ENCODE data around the gene ACTR2.

The ACTR2 gene

DNA sequence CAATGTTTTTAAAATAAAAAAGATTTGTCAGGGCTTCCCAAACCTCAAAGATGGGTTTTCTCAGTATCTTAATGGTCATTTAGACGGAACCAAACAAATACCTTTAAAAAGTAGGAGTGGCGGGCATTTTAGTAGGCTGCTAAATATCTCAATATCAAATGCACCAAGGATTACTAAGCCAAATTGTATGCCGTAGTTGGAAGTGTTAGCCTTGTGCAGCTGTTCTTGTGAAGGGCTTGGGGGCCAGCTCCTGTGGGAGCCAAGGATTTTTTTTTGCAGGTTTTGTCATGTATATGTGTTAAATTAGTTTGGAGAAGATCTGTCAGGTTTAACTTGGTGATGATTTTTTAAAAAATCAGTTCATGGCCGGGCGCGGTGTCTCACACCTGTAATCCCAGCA lies 52.1 kb downstream of the ACTR2 start:
- no peak for DNase-seq (ENCODE audit: low read depth)

DNA sequence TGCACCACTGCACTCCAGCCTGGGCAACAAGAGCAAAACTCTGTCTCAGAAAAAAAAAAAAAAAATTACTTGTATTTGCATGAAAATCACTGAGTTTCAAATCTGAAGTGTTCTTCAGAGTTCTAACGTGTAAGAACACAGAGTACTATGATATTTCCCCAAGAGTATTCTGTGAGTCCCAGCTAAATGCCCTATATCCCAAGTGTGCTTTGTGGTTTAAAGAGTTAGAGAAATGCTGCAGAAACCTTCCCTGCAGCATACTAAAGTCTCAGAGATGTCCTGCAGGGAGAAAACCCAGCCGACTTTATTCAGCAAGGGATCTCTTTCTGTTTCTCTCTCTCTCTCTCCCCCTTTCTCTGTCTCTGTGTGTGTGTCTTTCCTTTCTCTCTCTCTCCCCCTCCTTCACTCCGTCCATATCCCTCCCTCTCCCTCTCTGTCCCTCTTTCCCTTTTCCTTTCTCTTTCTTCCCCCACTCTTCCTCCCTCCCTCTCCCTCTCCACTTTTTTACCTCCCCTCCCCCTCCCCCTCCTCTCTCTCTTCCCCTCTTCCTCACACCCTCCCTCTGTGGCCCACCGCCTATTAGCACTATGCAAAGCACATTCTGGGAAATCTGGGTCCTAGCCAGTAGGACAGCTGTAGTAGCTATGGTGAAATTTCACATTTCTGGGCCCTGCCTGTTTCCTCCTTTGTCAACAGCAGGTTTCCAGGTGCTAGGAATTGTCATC lies 54.2 kb downstream of the ACTR2 start:
- DNase-seq (ENCODE audit: low read depth): no peak

DNA sequence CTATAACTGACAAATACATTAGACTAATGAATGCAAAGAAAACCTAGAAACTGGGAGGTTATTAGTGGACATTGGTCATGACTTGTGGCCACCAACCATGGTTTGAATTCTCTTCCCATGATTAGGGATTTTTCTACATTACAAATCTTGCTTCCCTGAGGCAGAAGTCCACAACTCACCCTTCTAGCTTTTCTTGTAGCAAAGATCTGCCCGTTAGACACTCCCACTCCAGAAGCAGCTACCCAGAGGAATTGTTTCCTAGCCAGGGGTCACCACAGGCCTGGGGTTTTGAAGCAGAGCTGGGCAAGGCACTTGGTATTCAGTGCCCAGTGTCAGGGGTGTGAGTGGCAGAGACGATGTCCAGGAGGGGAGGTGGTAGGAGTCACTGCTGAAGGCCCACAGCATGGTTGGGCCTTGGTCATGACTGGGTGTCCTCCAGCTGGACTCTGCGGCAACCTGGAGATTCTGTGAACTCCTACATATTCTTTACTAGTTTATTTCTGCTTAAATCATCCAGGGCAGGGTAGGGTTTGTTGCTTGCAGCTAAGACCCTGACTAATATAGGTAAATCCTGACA lies 54.9 kb downstream of the ACTR2 start:
- no peak for DNase-seq (ENCODE audit: low read depth)

DNA sequence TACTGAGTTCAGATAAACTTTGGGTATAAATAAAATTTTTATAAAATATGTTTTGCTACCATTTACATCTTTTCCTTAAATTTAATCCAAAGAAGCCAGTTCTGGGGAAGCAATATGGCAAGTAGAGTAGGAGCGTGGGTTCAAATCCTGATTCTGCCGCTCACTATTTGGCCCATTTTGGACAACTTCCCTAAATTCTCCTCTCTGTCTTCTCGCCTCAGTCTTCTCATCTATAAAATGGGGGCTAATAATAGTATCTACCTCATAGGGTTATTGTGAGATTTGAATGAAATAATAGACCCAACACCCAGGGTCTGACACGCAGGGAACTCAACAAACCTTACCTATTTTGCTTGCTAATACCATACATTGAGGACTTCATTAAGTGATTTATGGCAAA lies 59.7 kb downstream of the ACTR2 start:
- no peak for DNase-seq (ENCODE audit: low read depth)

DNA sequence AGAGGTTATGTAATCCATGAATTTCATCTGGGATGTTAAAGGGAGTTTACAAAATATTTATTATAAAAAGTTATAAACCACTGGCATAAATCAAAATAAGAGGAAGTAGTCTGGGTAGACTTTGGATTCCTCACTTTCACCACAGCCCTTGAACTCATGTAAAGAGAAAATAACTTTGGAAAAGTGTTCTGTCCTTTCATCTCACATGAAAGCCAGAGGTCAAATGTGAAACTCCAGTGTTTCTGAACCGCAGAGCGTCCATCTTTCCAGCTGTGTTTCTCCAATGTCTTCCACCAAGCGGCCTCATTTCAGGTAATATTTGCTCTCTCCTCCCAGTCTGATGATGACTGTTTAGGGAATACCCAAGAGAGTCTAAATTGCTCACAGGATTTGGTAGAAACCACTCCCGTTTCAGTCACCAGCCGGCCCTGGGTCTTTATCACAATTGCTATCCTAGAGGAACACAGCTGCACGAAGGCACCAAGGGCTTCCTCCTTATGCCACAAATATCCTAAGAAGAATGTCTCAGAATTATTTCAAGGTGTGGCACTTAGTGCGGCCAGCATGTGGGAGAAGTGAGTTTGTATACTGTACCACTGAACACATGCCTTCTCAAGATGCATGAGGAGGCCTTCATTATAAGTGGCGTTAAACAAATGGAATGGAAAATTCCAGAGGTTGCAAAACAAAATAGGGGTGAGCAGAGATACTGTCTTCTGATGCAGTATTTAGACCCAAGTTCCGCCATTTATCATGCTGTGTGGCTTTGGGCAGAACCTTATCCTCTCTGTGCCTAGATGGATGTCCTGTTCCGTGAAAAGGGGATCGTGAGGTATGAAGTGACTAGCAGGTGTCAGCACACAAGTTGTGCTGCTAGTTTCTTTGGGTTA lies 63.8 kb downstream of the ACTR2 start:
- DNase-seq (ENCODE audit: low read depth): no peak

DNA sequence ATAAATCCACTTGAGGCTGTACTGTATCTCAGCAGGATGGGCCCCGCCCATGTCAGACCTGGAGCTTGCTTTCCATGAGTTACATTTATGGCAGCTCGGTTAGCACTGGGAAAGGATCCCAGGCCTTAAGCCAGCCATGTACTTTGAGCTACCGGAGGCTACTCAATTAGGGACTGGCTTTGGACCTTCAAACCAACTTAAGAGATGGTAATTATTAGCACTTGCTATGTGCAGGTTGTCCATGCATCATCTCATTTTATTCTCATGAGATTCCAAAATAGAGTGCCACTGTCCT lies 64.4 kb downstream of the ACTR2 start:
- DNase-seq (ENCODE audit: low read depth): no peak

DNA sequence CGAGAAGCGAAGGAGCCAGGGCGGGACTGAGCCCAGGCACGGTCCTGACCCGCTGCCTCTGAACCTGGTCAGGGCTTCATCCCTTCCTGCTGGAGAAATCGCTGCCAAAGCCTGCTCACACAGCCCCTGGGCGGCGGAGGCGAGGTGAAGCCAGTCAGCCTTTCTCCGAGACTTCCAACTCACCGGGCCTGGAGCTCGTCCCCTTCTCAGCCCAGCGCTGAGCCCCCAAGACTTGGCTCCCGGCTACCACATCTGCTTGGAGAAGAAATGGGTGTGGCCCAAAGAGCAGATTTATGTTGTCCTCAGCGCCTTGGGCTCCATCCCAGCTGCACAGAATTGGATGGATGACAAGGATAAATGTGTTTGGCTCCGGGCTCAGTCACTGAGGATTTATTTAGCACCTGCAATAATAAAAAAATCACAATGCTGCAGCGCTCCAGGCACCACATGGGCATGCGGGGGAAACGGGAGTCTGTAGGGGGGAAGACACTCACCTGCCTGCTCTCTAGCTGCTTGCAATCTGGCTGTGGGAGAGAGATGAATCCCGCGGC lies 64.9 kb downstream of the ACTR2 start:
- no peak for DNase-seq (ENCODE audit: low read depth)

DNA sequence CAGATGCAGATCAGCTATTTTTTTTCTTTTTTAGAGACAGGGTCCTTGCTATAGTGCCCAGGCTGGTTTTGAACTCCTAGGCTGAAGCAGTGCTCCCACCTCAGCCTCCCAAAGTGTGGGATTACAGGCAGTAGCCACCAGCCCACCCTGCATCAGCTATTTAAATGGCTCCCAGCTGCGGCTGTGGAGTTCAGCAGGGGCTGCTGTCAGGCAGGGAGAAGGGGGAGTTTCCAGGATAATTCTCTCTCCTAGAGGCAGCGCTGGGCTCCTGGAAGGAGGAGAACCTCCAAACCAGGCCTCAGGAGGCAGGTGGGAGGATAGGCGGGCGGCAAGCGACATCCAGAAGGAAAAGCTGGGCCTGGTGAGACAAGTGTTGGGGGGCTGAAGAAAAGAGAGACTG lies 65.7 kb downstream of the ACTR2 start:
- DNase-seq (ENCODE audit: low read depth): no peak

DNA sequence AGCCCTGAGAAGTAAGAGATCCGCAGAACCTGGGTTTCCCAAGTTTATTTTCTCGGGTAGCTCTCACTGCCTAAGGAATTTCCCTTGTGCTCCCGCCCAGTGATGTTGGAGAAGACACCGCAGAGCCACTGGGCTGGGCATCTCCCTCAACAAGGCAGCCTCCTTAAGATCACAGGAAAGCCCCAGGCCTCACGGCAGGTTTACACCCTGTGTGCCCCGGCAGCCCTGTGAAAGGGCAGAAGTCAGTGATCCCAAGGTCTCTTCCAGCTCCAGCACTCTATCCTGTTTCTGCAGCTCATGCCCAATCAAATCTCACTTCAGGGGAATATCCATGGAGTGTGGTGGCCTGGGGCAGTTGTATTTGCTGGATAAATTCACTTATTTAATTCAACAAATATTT lies 66.5 kb downstream of the ACTR2 start:
- DNase-seq (ENCODE audit: low read depth): no peak

DNA sequence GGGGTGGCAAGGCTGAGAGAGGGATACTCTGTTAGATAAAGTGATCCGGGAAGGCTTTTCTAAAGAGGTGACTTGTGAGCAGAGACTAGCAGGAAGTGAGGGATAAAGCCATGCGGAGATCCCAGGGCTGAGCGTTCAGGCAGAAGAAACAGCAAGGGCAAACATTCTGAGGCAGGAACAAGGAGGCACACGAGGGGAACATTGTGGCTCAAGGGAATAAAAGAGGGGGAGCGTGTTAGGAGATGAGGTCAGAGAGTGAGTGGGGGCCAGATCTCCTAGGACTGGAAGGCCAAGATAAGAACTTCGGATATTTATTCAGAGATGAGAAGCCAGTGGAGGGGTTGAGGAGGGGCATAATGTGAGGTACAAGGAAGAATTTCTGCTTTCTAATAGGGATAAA lies 67.1 kb downstream of the ACTR2 start:
- no peak for DNase-seq (ENCODE audit: low read depth)

DNA sequence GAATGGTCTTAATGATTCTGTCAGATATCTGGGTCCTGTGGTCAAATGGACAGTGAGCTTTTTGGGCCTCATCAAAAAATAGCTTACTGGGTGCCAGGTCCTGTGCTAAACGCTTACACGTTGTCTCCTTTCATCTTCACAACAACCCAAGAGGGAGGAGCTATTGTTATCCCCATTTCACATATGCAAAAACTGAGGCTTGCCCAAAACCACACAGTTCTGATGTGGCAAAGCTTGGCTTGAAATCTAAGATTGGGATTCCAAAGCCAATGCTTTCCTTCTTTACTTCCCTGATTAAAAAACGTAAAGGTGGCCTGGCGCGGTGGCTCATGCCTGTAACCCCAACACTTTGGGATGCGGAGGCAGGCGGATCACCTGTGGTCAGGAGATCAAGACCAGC lies 69.3 kb downstream of the ACTR2 start:
- DNase-seq (ENCODE audit: low read depth): no peak

DNA sequence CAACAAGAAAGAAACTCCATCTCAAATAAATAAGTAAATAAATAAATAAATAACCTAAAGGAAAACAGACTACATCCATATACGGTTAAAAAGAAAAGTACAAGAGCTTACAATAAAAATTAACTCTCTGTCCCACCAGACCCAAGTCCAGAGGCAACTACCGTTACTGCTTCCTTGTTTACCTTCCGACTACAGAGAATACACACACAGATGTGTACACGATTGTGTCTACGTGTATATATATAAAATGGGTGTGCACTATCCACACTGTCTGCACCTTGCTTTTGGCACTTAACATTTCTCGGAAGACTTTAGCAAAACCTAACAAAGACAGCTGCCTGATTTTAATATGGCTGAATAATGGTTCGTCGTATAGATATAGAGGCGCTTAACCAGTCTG lies 69.9 kb downstream of the ACTR2 start:
- DNase-seq (ENCODE audit: low read depth): no peak

DNA sequence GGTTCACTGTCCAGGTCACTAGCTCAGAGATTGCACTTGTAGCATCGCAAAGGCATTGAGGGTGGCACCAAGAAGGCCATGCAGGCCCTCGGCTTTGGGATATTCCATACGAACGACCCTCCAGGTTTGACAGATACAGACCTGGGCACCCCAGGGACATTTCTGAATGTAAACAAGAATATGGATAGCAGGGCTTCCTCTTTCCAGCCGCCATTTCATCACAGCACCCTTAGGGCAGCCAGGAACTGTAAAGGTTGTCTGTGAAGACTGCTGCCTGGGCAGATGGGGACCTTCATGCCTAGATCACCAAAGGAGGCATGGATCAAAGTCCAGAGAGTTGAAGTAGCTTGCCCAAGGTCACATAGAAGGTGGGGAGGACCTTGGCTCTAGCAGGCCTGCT lies 70.5 kb downstream of the ACTR2 start:
- DNase-seq (ENCODE audit: low read depth): no peak

DNA sequence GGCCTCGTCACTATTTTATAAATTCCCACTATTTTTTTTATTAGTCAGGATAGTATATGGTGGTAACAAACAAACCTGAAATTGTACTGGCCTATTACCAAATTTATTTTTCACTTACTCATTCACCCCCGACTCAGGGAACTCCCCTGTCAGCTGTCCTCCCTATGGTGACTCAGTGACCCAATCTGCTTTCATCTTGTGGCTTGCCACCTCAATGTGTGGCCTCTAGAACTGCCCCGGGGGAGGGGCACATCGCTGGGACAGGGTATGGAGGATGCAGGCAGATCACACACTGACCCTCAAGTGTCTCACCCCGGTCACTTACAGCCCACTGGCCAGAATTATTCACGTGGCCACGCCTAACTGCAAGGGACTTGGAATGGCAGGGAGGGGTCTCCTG lies 71.6 kb downstream of the ACTR2 start:
- peak; percentile 16 for DNase-seq (ENCODE audit: low read depth)

DNA sequence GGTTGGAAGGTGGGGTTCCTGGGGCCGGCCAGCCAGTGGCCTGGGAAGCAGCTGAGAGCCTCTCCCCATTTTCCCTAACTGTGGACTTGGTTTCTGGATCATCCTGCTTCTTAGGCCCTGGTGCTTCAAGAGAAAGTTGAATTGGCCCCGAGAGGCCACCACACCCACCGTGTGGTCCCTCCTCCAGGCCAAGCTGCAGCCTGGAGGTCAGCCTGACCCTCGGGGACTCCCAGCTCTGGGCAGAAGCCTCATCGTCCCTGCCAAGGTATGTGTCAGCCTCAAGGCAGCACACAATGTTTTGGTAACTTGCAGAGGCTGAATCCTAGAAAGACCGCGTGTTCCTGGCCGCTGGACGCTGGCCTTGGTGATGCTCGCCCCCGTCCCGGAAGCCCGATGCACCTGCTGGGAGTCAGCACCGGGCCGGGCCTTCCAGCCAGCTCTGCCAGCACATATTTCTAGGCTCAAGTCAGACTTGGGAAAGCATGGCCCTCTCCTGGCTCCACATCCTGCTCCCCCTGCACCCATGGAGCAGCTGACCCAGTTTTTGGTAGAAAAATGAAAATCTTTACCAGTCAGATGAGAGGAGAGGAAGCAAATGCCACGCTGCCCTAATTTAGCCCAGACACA lies 72.6 kb downstream of the ACTR2 start:
- no peak for DNase-seq (ENCODE audit: low read depth)

DNA sequence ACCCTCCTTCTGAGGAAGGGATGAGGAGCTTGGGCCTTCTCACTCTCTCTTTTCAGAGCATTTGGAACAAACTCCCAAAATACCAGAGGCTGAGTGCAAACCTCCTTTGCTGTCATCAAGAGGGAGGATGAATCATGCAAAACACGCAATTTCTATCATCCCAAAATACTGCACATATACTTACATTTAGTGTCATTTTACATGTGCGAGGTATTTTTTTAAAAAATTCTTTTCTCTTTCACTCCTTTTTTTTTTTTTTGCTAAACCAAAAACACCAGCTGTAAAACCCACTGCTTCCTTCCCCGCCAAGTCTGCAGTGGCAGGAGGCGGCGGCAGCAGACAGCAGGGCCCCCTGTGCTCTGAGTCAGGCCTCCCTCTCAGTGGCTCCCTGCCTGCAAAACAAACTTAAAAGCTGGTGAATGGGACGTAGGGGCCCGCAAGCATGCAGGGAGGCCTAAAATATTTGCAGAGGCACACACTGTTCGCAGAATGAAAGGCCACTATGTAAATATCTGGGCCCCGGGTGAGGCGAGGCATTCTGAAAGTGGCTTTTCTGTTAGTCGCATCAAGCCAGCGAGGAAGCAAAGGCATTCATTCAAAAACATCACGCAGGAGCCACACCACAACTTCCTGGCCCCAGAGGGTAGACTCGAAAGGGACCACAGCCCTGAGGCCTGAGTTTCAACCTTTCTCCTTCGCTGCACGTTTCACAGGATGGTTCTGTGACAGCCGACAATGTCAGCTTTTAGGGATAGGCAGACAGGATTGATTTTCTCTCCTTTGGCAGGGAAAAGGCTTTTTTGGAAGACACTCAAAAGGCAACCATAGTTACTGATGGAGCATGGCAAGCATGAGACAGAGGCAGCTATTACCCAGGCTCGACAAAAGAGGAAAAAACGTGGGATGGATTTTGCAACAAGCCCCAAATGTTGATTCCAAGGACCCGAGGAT lies 73.4 kb downstream of the ACTR2 start:
- DNase-seq (ENCODE audit: low read depth): peak; percentile 38

DNA sequence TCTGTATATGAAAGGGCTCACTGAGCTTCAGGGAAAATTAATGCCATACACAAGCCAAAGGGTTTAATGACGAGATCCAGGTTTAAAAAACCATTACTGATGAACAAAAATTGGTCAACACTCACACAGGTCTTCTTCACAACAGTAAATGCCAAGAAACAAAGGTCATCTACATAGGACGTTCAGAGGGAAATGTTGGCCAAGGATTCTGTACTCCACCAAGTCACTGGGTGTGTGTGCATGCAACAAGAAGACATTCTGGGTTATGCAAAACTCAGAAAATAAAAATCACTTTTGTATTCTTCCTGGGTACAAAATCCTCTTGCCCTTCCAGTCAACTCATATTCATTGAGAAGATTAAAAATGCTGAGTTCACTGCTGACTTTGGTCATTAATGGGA lies 78.3 kb downstream of the ACTR2 start:
- DNase-seq (ENCODE audit: low read depth): no peak

DNA sequence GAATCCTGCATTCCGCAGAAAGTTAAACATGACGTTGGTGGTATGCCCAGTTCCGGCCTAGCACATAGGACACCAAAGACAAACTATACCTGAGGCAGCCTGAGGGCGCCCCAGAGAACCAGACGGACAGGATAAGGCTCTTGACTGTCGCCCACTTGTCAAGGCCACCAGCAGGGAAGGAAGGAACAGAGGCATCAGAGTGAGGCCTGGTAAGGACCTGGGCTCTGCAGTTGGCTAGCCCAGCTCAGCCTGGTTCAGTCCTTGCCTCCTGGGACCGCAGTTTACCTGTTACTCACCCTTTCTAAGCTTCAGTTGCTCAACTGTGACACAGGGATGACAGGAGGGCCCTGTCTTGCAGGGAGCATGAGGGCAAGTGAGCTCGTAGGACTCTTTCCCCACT lies 82.1 kb downstream of the ACTR2 start:
- DNase-seq (ENCODE audit: low read depth): no peak

DNA sequence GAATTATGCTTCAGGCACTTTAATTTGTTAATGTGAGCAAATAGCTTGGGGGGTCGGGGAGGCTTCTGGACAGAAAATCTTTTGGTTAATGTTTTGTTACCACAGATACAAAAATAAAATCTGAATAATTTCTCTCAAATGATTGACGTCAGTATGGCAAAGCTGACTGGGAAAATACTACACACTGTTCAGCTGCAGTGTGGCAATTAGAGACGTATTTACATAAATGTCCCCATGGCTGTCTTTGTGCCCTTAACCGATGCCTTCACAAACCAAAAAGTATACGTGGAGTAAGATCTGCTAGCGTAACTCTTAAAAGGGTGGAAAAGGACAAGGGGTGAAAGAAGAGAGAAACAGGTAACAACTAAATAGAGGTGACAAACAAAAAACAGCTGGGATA lies 83.4 kb downstream of the ACTR2 start:
- DNase-seq (ENCODE audit: low read depth): no peak

DNA sequence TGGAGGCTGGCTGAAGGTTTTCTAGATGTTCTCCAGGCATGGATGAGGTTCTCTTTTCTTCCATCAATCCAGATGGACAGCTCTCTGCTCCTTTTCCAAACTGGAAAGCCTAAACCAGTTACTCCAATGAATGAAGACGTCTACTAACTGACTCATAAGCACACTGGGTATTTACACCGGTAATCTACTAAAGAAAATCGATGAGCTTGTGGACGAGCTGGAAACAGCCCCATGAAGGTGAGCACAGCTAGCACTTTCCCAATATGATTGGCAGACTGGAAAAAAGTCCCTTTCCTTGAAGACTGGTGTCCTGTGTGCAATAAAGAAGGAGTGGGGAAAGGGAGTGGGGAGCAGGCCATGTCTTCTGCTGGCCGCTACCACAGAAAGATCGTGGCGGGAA lies 84.0 kb downstream of the ACTR2 start:
- no peak for DNase-seq (ENCODE audit: low read depth)

DNA sequence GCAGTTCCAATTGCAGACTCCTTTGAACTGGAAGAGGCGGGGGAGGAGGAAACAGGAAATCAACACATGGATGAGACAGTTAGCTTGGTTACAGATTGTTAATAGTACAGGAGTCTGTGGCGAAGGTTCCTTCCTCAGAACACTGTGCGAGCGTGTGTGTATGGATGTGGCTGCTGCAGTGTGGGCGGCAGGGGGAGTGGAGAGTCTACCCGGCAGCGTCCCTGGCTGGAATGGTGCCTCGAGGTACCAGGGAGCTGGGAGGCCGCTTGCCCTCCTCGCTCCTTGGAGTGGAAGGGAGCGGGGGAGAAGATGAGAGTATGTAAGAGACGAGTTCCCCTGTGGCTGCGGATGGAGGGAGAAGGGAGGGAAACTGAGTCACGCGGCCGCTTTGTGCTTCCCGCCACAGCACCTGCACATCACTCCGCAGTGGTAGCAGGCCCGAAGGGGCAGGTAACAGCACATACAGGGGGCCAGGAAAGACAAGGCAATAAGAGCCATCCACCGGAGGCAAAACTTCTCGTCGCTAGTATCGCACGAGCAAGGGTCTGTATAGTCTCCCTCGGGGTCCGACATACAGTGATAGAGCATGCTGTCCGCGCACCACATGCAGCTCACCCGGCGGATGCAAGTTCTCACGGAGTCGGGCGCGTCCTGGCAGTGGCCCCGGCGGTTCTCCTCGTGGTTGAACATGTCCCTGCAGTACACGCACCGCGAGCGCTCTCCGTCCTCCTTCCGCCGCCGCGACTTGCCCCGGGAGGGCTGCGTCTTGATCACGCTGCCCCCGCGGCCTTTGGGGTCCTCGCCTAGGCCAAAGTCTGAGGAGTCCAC lies 85.7 kb downstream of the ACTR2 start:
- no peak for DNase-seq (ENCODE audit: low read depth)
